Neutrophil (primary cell): ENCODE results near the gene MUC2.

Experiments
- H3K27ac ChIP-seq: fragments of 200-600 bp; sonication (generic); 2 replicates; pipeline ENCODE4 v1.5.1; 2016; ENCODE audit warnings: mild to moderate bottlenecking, moderate library complexity
- H3K27me3 ChIP-seq: fragments of 200-600 bp; sonication (generic); 2 replicates; pipeline ENCODE4 v1.6.0; 2016; ENCODE audit warnings: mild to moderate bottlenecking
- H3K36me3 ChIP-seq: fragments of 200-600 bp; sonication (generic); 2 replicates; pipeline ENCODE4 v1.5.1; 2017
- H3K4me1 ChIP-seq, 2 experiments: fragments of 200-600 bp in 1 of 2; sonication (generic) in 1 of 2; 1 replicate in 1 of 2; 2 replicates in 1 of 2; pipeline versions ENCODE4 v1.5.1 to v1.6.1; 2013 to 2016; ENCODE audit warnings: low read depth in 1 of 2, low read length in 1 of 2, mild to moderate bottlenecking in 1 of 2, moderate library complexity in 1 of 2; ENCODE audit not compliant: control insufficient read depth in 1 of 2, insufficient read depth in 1 of 2
- H3K4me3 ChIP-seq, 2 experiments: fragments of 200-600 bp in 1 of 2; sonication (generic) in 1 of 2; 1 replicate in 1 of 2; 2 replicates in 1 of 2; pipeline ENCODE4 v1.5.1; 2013 to 2016; ENCODE audit warnings: low read depth in 1 of 2, low read length in 1 of 2, mild to moderate bottlenecking in 1 of 2, moderate library complexity in 1 of 2
- H3K9me3 ChIP-seq: fragments of 200-600 bp; sonication (generic); 2 replicates; pipeline ENCODE4 v1.5.1; 2016
- CTCF ChIP-seq: fragments of 200-600 bp; sonication (generic); IDR thresholded peaks from 2 replicates; pipeline ENCODE4 v1.5.1; 2016; ENCODE audit warnings: antibody characterized with exemption

Gene MUC2

GRCh38 chr11:1099519-1100355 lies 25.1 kb downstream of the MUC2 start:
- Histone ChIP-seq H3K9me3 (no peaks in the 10 kb centered on the region), H3K36me3 (no peaks in the 10 kb centered on the region), H3K27ac (no peak overlapping the region), H3K27me3 (no peaks in the 10 kb centered on the region), H3K4me1 (no peaks in the 10 kb centered on the region), H3K4me3 (no peak overlapping the region)
- no peak for TF ChIP-seq CTCF

GRCh38 chr11:1100417-1101245 lies 26.0 kb downstream of the MUC2 start:
- Histone ChIP-seq H3K36me3 (no peaks in the 10 kb centered on the region), H3K27ac (no peak overlapping the region), H3K4me3 (no peak overlapping the region), H3K27me3 (no peaks in the 10 kb centered on the region), H3K9me3 (no peaks in the 10 kb centered on the region), H3K4me1 (no peaks in the 10 kb centered on the region)
- TF ChIP-seq CTCF, result no peak

GRCh38 chr11:1101318-1102089 lies 26.8 kb downstream of the MUC2 start:
- Histone ChIP-seq H3K36me3 (no peaks in the 10 kb centered on the region), H3K4me3 (no peak overlapping the region), H3K27ac (no peak overlapping the region), H3K4me1 (no peaks in the 10 kb centered on the region), H3K9me3 (no peaks in the 10 kb centered on the region), H3K27me3 (no peaks in the 10 kb centered on the region)
- no peak for TF ChIP-seq CTCF

GRCh38 chr11:1102221-1102971 lies 27.7 kb downstream of the MUC2 start:
- Histone ChIP-seq H3K27me3 (no peaks in the 10 kb centered on the region), H3K4me3 (no peak overlapping the region), H3K9me3 (no peaks in the 10 kb centered on the region), H3K27ac (no peak overlapping the region), H3K36me3 (no peaks in the 10 kb centered on the region), H3K4me1 (no peaks in the 10 kb centered on the region)
- TF ChIP-seq CTCF, result no peak

GRCh38 chr11:1102996-1103395 lies 28.3 kb downstream of the MUC2 start:
- Histone ChIP-seq H3K27ac (no peak overlapping the region), H3K27me3 (no peaks in the 10 kb centered on the region), H3K4me1 (no peaks in the 10 kb centered on the region), H3K36me3 (no peaks in the 10 kb centered on the region), H3K4me3 (no peak overlapping the region), H3K9me3 (no peaks in the 10 kb centered on the region)
- no peak for TF ChIP-seq CTCF
